ENCODE results near the gene PHAF1. TPM values are rescaled to one million over a fixed set of nuclear protein-coding genes. Genes with fewer than 3 reads are reported as not detected.

PHAF1 gene
- 15.2 and 18.3 TPM in 2 replicates for total RNA-seq
- 21.5 and 23.0 TPM in 2 replicates for polyA plus RNA-seq
- polyA plus RNA-seq (2012): 10.4 and 12.9 TPM in 2 replicates
- 26.2 and 46.4 TPM in 2 replicates for polyA minus RNA-seq (ENCODE audit: low replicate concordance)

- Histone ChIP-seq H3K27ac (ENCODE audit: insufficient read depth, low read length) (peak within 1 kb of the TSS; percentile 65), H4K20me1 (ENCODE audit: control insufficient read depth, extremely low read depth, insufficient read depth, low read length) (no peaks in the 10 kb centered on the region), H3K4me3 (replicated peaks in 1 of 4; ENCODE audit: control extremely low read depth in 1 of 4, insufficient read depth in 1 of 4, low read depth in 3 of 4, low read length in 4 of 4) (peak within 1 kb of the TSS; percentile 76 to 99 (median 93)), H3K79me2 (ENCODE audit: control insufficient read depth, insufficient read depth, low read length) (peaks cover 36% of the 10 kb centered on the region), H2AFZ (ENCODE audit: low read length) (peak within 1 kb of the TSS; percentile 96), H3K9ac (ENCODE audit: insufficient read depth, low read length) (peak within 1 kb of the TSS; percentile 67), H3K4me2 (ENCODE audit: extremely low read depth, insufficient read depth, low read length) (peak within 1 kb of the TSS; percentile 93), H3K4me1 (ENCODE audit: control insufficient read depth, extremely low read depth, insufficient read depth, low read length) (peaks cover 12% of the 10 kb centered on the region), H3K27me3 (ENCODE audit: control insufficient read depth, insufficient read depth, low read length) (no peaks in the 10 kb centered on the region), H3K36me3 (ENCODE audit: control insufficient read depth, insufficient read depth, low read length) (no peaks in the 10 kb centered on the region), H3K9me3 (ENCODE audit: control insufficient read depth, insufficient read depth, low read depth, low read length) (no peaks in the 10 kb centered on the region)
- DNase-seq (ENCODE audit: low read depth in 2 of 2): peak; percentile 85 to 89
- no peak for TF ChIP-seq EZH2 (IDR thresholded peaks at IDR 0.05; ENCODE audit: low read length, missing control alignments)
- no peak for TF ChIP-seq CTCF (conservative IDR thresholded peaks at IDR 0.05 in 1 of 2, IDR thresholded peaks at IDR 0.05 in 1 of 2; ENCODE audit: low read depth in 1 of 2, low read length in 2 of 2)
These were observed at the start of gene PHAF1 for GRCh38 chr16:67109407-67110135. Gene PHAF1 (plus strand): TSS chr16:67109941. CDS start chr16:67110176, 235 bp downstream.

DNA sequence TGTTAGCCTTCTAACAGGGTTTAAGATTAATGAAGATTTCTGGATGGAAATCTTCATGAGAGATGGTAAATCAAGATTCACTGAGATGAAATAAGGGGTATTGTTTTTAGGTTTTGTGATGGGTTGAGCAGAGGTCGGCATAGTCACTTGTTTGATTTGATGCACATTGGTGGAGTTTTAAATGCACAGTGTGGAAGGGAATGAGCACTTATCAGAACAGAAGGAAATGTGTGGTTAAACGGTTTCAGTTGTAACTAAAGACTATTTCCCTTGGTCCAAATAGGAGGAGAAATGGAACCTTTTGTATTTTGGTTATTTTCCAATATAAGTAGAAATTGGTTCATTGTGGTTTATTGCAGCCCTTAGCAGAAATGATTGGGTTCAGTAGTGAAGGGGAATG, 46.7 kb upstream of the PHAF1 start:
- Histone ChIP-seq H4K20me1 (ENCODE audit: control insufficient read depth, extremely low read depth, insufficient read depth, low read length) (no peaks in the 10 kb centered on the region), H3K27ac (ENCODE audit: insufficient read depth, low read length) (no peak overlapping the region), H3K9ac (ENCODE audit: insufficient read depth, low read length) (no peak overlapping the region), H2AFZ (ENCODE audit: low read length) (no peak overlapping the region), H3K9me3 (ENCODE audit: control insufficient read depth, insufficient read depth, low read depth, low read length) (no peaks in the 10 kb centered on the region), H3K4me1 (ENCODE audit: control insufficient read depth, extremely low read depth, insufficient read depth, low read length) (no peaks in the 10 kb centered on the region), H3K4me2 (ENCODE audit: extremely low read depth, insufficient read depth, low read length) (no peak overlapping the region), H3K27me3 (ENCODE audit: control insufficient read depth, insufficient read depth, low read length) (no peaks in the 10 kb centered on the region), H3K36me3 (ENCODE audit: control insufficient read depth, insufficient read depth, low read length) (peaks cover 2% of the 10 kb centered on the region), H3K79me2 (ENCODE audit: control insufficient read depth, insufficient read depth, low read length) (peaks cover 45% of the 10 kb centered on the region), H3K4me3 (replicated peaks in 1 of 4; ENCODE audit: control extremely low read depth in 1 of 4, insufficient read depth in 1 of 4, low read depth in 3 of 4, low read length in 4 of 4) (no peak overlapping the region)
- TF ChIP-seq CTCF (conservative IDR thresholded peaks at IDR 0.05 in 1 of 2, IDR thresholded peaks at IDR 0.05 in 1 of 2; ENCODE audit: low read depth in 1 of 2, low read length in 2 of 2): no peak
- TF ChIP-seq EZH2 (IDR thresholded peaks at IDR 0.05; ENCODE audit: low read length, missing control alignments): no peak
- DNase-seq (ENCODE audit: low read depth in 2 of 2): no peak

DNA sequence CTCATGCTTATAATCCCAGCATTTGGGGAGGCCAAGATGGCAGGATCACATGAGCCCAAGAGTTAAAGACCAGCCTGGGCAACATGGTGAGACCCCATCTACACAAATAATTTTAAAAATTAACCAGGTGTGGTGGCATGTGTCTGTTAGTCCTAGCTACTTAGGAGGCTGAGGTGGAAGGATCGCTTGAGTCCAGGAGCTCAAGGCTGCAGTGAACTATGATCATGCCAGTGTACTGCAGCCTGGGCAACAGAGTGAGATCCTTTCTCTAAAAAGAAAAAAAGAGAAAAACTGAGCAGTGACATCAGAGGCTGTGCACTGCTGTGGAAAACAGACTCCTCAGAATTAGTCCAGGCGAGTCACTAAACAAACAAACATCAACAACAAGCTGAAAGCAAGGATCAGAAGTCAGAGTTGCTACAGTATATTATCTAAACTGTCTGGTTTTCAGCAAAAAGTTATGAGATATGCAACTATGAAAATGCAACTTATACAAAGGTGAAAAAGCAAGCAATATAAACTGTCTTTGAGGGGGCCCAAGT, 41.5 kb upstream of the PHAF1 start:
- Histone ChIP-seq H4K20me1 (ENCODE audit: control insufficient read depth, extremely low read depth, insufficient read depth, low read length) (no peaks in the 10 kb centered on the region), H3K4me2 (ENCODE audit: extremely low read depth, insufficient read depth, low read length) (no peak overlapping the region), H2AFZ (ENCODE audit: low read length) (no peak overlapping the region), H3K4me3 (replicated peaks in 1 of 4; ENCODE audit: control extremely low read depth in 1 of 4, insufficient read depth in 1 of 4, low read depth in 3 of 4, low read length in 4 of 4) (no peak overlapping the region), H3K27ac (ENCODE audit: insufficient read depth, low read length) (no peak overlapping the region), H3K79me2 (ENCODE audit: control insufficient read depth, insufficient read depth, low read length) (peaks cover 13% of the 10 kb centered on the region), H3K36me3 (ENCODE audit: control insufficient read depth, insufficient read depth, low read length) (peaks cover 2% of the 10 kb centered on the region), H3K4me1 (ENCODE audit: control insufficient read depth, extremely low read depth, insufficient read depth, low read length) (no peaks in the 10 kb centered on the region), H3K27me3 (ENCODE audit: control insufficient read depth, insufficient read depth, low read length) (no peaks in the 10 kb centered on the region), H3K9me3 (ENCODE audit: control insufficient read depth, insufficient read depth, low read depth, low read length) (no peaks in the 10 kb centered on the region), H3K9ac (ENCODE audit: insufficient read depth, low read length) (no peak overlapping the region)
- TF ChIP-seq EZH2 (IDR thresholded peaks at IDR 0.05; ENCODE audit: low read length, missing control alignments): no peak
- no peak for TF ChIP-seq CTCF (conservative IDR thresholded peaks at IDR 0.05 in 1 of 2, IDR thresholded peaks at IDR 0.05 in 1 of 2; ENCODE audit: low read depth in 1 of 2, low read length in 2 of 2)
- DNase-seq (ENCODE audit: low read depth in 2 of 2): peak in 1 of 2 donors; percentile 28
